Brain pericyte (primary cell): Measurements from ENCODE around the gene RNU6-1.

ENCODE experiments used
- DNase-seq: peaks from one replicate; pipeline ENCODE4 v3.0.0-alpha.2; 2012; ENCODE audit warnings: low read depth, low spot score

RNU6-1 gene

DNA sequence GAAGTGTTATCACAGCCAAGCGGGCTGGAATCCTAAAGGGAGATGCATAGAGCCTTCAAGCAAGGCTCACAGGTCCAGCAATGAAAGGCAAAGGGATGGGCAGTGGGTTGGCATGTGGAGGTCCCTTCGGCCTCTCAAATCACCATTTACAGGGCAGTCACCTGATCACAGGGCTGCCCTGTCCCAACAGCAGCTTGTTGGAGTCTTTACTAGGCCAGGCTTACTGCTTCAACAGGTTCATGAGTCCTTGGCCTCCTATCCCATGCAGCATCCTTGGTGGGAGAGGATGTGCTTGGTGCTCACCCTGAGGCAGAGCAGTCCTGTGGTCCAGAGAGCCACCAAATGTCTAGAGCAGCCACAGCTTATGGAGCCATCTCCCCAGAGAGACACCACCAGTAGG, 38.7 kb downstream of the RNU6-1 start:
- DNase-seq: no peak

GRCh38 chr15:67799801-67800205, 40.0 kb downstream of the RNU6-1 start:
- no peak for DNase-seq

GRCh38 chr15:67796196-67797127, 43.4 kb downstream of the RNU6-1 start:
- DNase-seq: no peak

DNA sequence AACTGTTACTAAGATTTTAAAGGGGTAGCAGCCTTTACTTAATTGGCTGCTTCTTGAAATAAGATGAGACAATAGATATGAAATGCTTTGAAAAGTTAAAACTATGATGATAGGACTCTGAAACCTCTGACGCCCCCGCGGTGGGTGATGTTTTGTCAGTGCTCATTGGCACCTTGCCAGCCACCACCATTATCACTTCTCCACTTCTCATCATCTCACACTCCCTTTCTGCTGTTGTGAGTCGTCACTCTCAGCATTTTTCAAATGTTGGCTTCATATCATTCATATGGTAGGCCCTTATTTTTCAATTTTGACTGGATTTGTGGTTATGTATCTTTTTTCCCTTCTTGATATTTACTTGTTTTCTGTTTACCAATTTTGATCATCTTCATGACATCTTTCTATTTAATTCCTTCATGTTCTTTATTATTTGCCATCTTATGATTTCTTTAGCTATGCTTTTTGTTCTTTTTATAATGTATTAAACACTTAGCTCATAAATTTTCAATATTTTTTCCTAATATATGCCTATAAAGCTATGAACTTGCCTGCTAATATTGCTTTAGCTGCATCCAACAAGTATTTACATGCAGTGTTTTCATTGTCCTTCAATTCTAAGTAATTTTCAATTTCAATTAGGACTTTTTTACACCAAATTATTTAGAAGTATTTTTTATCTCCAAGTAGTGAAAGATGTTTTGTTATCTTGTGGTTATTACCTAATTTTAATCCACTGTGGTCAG, 44.8 kb downstream of the RNU6-1 start:
- no peak for DNase-seq

DNA sequence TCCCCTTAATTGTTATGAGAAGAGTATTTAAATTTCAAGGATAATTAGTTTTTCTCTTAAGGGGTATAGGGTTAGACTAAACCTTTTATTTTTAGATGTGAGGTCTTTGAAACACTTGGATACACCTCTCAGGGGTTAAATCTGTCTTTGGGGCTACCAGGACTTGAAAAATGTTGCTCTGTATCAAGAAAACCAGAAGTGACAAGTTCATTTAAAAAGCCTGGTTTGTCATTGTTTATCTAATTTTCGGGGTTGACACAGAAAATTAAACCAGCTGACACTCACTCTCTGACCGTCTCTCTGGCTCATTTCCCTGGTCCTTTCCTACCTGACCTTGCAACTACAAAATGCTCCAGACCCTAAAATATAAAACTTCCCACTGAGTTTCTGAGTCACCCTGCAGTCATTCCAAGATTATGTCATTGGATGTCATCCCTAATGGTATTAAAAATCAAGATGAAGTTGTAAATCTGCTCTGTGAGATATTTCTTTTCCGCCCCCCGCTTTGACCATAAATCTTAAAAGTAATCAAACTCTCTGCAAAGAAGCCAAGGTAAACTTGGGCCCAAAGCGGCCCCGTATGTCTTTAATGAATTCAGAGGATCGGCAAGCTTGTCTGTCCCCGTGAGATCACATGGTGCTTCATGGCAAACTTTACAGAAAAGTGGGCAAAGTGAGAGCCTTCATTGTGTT, 47.4 kb downstream of the RNU6-1 start:
- DNase-seq: no peak

DNA sequence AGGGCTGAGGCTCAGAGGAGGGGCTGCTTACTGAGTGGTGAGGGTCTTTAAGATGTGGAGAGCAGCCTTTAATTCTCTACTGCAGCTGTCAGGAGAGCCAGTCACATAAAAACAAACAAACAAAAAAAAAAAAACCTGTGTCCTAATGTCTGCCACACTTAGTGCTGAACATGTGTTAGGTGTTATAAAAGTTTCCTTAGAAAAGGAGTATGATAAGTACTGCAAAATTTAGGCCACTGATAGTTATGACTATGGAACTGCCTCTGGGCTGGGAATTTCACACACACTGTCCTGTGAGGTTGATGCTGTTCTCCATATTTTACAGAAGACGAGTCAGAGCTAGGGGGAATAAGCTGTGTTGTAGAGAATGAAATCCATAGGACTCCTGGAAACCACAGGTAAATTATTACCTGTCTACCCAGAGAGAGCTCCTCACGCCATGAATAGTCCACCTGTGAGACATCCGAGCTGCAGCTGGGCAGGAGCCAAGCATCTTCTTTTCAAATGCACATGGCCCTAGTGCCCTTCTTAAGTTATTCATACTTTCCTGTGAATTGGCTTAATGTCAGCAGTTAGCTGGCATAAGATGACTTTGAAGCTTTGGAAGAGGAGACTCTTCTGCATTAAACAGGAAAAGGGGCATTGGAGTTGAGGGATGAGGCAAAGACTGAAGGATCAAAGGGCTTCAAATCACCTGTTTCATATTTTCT, 49.1 kb downstream of the RNU6-1 start:
- no peak for DNase-seq
